ENCODE measurements around the gene SPON2. TPM values are rescaled to one million over a fixed set of nuclear protein-coding genes. Genes with fewer than 3 reads are reported as not detected.

The SPON2 gene
- total RNA-seq, 1 donor from 2014 or later: 18.1 TPM

DNA sequence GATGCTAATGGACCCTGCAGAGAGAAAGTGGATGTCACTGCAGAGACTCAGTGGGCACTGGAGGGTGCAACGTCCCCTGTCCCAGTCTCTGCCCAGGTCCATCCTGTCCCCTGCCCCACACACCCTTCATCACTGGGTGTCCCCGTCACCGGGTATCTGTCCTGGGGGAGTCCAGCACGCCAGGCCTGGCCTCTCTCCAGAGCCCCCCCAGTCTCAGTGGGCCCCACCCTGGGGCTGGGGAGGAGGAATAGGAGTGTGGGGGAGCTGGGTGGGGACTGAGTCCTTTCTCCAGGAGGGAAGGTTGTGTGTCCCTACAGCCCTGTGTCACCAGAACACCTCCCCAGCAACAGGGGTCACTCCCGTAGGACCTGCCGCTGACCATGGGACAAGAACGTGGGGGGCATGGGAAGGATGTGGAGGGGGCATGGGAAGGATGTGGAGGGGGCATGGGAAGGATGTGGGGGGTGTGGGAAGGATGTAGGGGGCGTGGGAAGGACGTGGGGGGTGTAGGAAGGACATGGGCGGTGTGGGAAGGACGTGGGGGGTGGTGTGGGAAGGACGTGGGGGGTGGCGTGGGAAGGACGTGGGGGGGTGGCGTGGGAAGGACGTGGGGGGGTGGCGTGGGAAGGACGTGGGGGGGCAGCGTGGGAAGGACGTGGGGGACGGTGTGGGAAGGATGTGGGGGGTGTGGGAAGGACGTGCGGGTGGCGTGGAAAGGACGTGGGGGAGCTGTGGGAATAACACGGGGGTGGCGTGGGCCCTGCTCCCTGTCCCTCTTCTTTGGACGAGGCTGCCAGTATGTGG lies 21.0 kb upstream of the SPON2 start:
- H3K4me3 ChIP-seq (ENCODE audit: low read depth, low read length): no peak overlapping the region
- TF ChIP-seq, protein P1, sequence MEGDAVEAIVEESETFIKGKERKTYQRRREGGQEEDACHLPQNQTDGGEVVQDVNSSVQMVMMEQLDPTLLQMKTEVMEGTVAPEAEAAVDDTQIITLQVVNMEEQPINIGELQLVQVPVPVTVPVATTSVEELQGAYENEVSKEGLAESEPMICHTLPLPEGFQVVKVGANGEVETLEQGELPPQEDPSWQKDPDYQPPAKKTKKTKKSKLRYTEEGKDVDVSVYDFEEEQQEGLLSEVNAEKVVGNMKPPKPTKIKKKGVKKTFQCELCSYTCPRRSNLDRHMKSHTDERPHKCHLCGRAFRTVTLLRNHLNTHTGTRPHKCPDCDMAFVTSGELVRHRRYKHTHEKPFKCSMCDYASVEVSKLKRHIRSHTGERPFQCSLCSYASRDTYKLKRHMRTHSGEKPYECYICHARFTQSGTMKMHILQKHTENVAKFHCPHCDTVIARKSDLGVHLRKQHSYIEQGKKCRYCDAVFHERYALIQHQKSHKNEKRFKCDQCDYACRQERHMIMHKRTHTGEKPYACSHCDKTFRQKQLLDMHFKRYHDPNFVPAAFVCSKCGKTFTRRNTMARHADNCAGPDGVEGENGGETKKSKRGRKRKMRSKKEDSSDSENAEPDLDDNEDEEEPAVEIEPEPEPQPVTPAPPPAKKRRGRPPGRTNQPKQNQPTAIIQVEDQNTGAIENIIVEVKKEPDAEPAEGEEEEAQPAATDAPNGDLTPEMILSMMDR (conservative IDR thresholded peaks at IDR 0.05; ENCODE audit: low read depth, low read length): no peak
- no peak for DNase-seq (ENCODE audit: low read depth)

GRCh38 chr4:1192493-1193205 lies 20.3 kb upstream of the SPON2 start:
- H3K4me3 ChIP-seq (ENCODE audit: low read depth, low read length): no peak overlapping the region
- DNase-seq (ENCODE audit: low read depth): no peak
- TF ChIP-seq, protein P1 (conservative IDR thresholded peaks at IDR 0.05; ENCODE audit: low read depth, low read length): no peak

DNA sequence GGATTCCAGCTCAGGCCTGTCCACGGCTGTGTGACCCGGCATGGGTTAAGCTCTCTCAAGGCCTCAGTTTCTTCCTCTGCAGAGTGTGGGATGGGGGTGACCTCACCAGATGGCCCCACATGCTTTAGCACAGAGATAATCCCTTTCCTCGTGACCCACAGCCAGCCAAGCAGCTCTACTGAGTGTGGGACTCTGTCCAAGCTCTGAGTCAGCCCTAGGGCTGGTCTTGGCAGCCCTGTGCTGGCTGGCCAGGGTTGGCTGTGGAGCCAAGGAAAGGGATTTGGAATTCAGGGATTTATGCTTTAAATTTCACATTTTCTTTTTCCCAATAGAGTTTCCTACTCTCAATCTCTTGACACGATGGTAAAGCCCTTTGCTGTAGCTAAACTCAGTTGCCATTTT lies 19.7 kb upstream of the SPON2 start:
- peak; percentile 87 for DNase-seq (ENCODE audit: low read depth)
- TF ChIP-seq, protein P1 (conservative IDR thresholded peaks at IDR 0.05; ENCODE audit: low read depth, low read length): no peak
- no peak overlapping the region for H3K4me3 ChIP-seq (ENCODE audit: low read depth, low read length)

DNA sequence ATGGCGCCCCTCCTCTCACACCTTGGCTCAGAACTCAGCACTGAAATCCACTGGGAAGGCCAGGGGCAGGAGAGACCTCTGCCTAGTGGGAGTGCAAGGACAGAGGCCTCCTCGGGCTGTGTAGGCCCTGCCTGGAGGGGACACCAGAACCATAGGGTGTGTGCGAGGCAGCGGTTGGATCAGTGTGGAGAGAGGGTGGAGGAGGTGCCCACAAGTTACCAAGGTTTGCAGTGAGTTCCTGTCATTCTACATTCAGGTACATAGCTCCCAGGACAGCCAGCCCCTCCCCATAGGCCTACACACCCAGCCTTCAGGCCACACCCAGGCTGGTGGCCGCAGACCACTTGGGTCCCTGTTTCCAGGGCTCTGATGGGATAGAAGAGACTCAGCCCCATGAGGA lies 19.2 kb upstream of the SPON2 start:
- no peak overlapping the region for H3K4me3 ChIP-seq (ENCODE audit: low read depth, low read length)
- TF ChIP-seq, protein P1 (conservative IDR thresholded peaks at IDR 0.05; ENCODE audit: low read depth, low read length): no peak
- DNase-seq (ENCODE audit: low read depth): no peak

- TF ChIP-seq, protein P1 (conservative IDR thresholded peaks at IDR 0.05; ENCODE audit: low read depth, low read length): no peak
- no peak for DNase-seq (ENCODE audit: low read depth)
- no peak overlapping the region for H3K4me3 ChIP-seq (ENCODE audit: low read depth, low read length)
Observed at GRCh38 chr4:1187182-1187581, 14.8 kb upstream of the SPON2 start.

GRCh38 chr4:1183985-1184773 lies 11.8 kb upstream of the SPON2 start:
- no peak for DNase-seq (ENCODE audit: low read depth)
- no peak overlapping the region for H3K4me3 ChIP-seq (ENCODE audit: low read depth, low read length)
- TF ChIP-seq, protein P1 (conservative IDR thresholded peaks at IDR 0.05; ENCODE audit: low read depth, low read length): no peak
